ENCODE data around the gene VSIG10. TPM values are rescaled to one million over a fixed set of nuclear protein-coding genes. Genes with fewer than 3 reads are reported as not detected.

VSIG10 gene
- total RNA-seq, 2 experiments from 2014 or later = 9.2 to 9.8 TPM

DNA sequence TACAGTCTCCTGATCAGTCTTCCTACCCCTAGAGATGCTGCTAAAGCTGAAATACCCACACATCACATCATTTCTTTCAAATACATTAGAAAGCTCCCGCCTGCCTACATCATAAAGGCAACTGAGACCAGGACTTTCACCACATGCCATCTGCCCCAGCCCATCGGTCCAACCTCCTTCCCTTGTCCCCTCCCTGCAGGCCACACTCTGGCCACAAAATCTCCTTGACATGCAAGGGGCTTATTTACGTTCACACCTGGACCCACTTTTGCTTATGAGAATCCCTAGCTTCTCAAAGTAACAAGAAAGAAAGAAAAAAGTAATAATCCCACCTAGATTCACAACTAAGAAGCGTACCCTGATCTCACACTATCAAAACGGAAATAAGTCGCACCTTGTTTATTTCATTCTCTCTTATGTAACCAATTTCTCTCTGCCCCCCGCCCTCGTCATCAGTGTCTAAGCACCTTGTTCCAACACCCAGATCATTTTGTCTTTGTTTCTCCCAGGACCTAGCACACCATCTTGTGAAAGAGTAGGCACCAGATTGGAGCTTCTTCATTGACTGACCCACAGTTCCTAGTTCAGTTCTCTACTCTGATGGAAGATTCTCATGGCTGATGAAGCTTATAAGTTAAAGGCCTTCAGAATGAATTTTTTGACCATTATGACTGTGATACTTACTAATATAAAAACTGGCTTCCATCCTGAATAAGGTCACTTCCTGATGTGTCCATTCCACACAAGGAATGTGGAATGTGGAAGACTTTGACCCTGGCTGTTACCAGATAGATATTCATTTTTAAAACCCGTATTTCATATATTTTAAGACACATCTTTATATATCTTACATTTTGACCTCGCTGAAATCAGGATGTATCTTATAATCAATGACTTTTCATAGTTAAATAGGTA lies 50.5 kb downstream of the VSIG10 start:
- CTCF ChIA-PET (ENCODE audit: unreplicated experiment) = no interaction called here
- Histone ChIP-seq H3K4me2 (ENCODE audit: low read length) (no peak overlapping the region), H4K20me1 (ENCODE audit: insufficient read depth, low read length) (no peaks in the 10 kb centered on the region), H3K27ac (ENCODE audit: low read depth, low read length, poor library complexity, severe bottlenecking) (no peak overlapping the region), H3K9me2 (ENCODE audit: insufficient read depth, low read length) (no peaks in the 10 kb centered on the region), H3K9me3 (ENCODE audit: low read length) (no peaks in the 10 kb centered on the region), H3K4me3 (ENCODE audit: low read depth, low read length, poor library complexity, severe bottlenecking) (no peak overlapping the region), H2AFZ (ENCODE audit: low read length) (no peak overlapping the region), H3K4me1 (ENCODE audit: insufficient read depth, low read length, poor library complexity, severe bottlenecking) (no peaks in the 10 kb centered on the region), H3K79me2 (ENCODE audit: insufficient read depth, low read depth, low read length) (no peaks in the 10 kb centered on the region), H3K36me3 (ENCODE audit: insufficient read depth, low read length) (peaks cover 37% of the 10 kb centered on the region)
- intact Hi-C loops (cut with micrococcal nuclease; ENCODE audit: unreplicated experiment) = no loop called here
- TF ChIP-seq CTCF (conservative IDR thresholded peaks at IDR 0.05; ENCODE audit: low read length) (no peak), EZH2phosphoT487 (IDR thresholded peaks at IDR 0.05; ENCODE audit: borderline replicate concordance, low read depth, low read length) (no peak)
- DNase-seq (ENCODE audit: low spot score) = no peak
- POLR2A ChIA-PET = interaction anchor here (1.8 kb wide), 1 partner anchor 11 kb away, joined by 9 read pairs; no protein-coding TSS in a partner anchor
- BruUV-seq (replicated peaks) = no TSS peak

- Histone ChIP-seq H3K4me3 (ENCODE audit: low read depth, low read length, poor library complexity, severe bottlenecking) (no peak overlapping the region), H3K9me2 (ENCODE audit: insufficient read depth, low read length) (no peaks in the 10 kb centered on the region), H3K4me1 (ENCODE audit: insufficient read depth, low read length, poor library complexity, severe bottlenecking) (no peaks in the 10 kb centered on the region), H2AFZ (ENCODE audit: low read length) (no peak overlapping the region), H3K9me3 (ENCODE audit: low read length) (no peaks in the 10 kb centered on the region), H4K20me1 (ENCODE audit: insufficient read depth, low read length) (no peaks in the 10 kb centered on the region), H3K4me2 (ENCODE audit: low read length) (no peak overlapping the region), H3K79me2 (ENCODE audit: insufficient read depth, low read depth, low read length) (no peaks in the 10 kb centered on the region), H3K27ac (ENCODE audit: low read depth, low read length, poor library complexity, severe bottlenecking) (no peak overlapping the region), H3K36me3 (ENCODE audit: insufficient read depth, low read length) (peaks cover 37% of the 10 kb centered on the region)
- POLR2A ChIA-PET = no interaction called here
- no TSS peak for BruUV-seq (replicated peaks)
- no peak for TF ChIP-seq EZH2phosphoT487 (IDR thresholded peaks at IDR 0.05; ENCODE audit: borderline replicate concordance, low read depth, low read length)
- no peak for TF ChIP-seq CTCF (conservative IDR thresholded peaks at IDR 0.05; ENCODE audit: low read length)
- intact Hi-C loops (cut with micrococcal nuclease; ENCODE audit: unreplicated experiment) = no loop called here
- no peak for DNase-seq (ENCODE audit: low spot score)
- CTCF ChIA-PET (ENCODE audit: unreplicated experiment) = no interaction called here
Observed at GRCh38 chr12:118052324-118053070, 51.3 kb downstream of the VSIG10 start.
